Measurements from ENCODE around the gene MTRR.

GRCh38 chr5:7872517-7873130 lies 3.7 kb downstream of the MTRR start:
- no peak for TF ChIP-seq CTCF (conservative IDR thresholded peaks at IDR 0.05; ENCODE audit: low read length)
- no peak for TF ChIP-seq EZH2phosphoT487 (IDR thresholded peaks at IDR 0.05; ENCODE audit: borderline replicate concordance)
